Duodenal mucosa (tissue), 2 donors: ENCODE measurements around the gene DLGAP3.

Experiments
- H3K27ac ChIP-seq: one replicate; pipeline ENCODE4 v1.7.0; 2013; ENCODE audit warnings: low read depth, low read length
- H3K27me3 ChIP-seq, 2 donors: one replicate each; pipeline ENCODE4 v1.7.0; 2013; ENCODE audit warnings: low read length in 2 of 2, control low read depth in 1 of 2; ENCODE audit not compliant: insufficient read depth in 2 of 2, control insufficient read depth in 1 of 2
- H3K36me3 ChIP-seq, 2 donors: one replicate each; pipeline ENCODE4 v1.7.0; 2013; ENCODE audit warnings: low read length in 2 of 2, control low read depth in 1 of 2; ENCODE audit not compliant: insufficient read depth in 2 of 2, control insufficient read depth in 1 of 2
- H3K4me1 ChIP-seq, 2 donors: one replicate each; pipeline ENCODE4 v1.7.0; 2013; ENCODE audit warnings: low read length in 2 of 2, control low read depth in 1 of 2; ENCODE audit not compliant: insufficient read depth in 2 of 2, control insufficient read depth in 1 of 2
- H3K4me3 ChIP-seq, 2 donors: one replicate each; pipeline ENCODE4 v1.7.0; 2013; ENCODE audit warnings: low read length in 2 of 2, low read depth in 1 of 2
- H3K9ac ChIP-seq, 2 donors: one replicate each; pipeline ENCODE4 v1.7.0; 2013; ENCODE audit warnings: low read length in 2 of 2, low read depth in 1 of 2
- H3K9me3 ChIP-seq, 2 donors: one replicate each; pipeline ENCODE4 v1.7.0; 2013; ENCODE audit warnings: low read length in 2 of 2, control low read depth in 1 of 2; ENCODE audit not compliant: control insufficient read depth in 1 of 2

The DLGAP3 gene

DNA sequence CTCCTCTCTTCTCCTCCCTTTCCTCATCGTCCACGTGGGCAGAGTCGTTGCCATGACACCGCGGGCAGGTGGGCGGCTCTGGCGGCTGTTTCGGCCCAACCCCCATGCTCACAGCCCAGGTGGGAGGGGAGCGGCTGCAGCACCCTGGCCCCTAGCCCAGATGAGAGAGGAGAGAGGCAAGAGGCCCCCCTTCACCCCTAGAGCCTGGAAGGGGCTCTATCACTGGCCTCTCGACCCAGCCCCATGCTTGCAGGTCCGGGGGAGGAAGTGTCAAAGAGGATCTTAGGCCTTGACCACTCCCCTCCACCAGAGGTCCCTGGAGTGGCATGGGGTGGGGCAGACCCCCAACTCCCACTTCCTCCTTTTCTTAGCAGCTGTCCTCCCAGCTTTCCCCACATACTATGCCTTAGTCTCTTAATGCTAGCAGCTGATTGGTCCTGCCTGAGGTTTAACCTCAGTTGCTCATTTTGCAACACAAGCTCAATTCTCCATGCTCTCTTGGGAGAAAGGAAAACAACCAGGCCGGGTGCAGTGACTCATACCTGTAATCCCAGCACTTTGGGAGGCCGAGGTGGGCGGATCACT, 10.4 kb downstream of the DLGAP3 start:
- H3K9ac ChIP-seq = no peak overlapping the region

DNA sequence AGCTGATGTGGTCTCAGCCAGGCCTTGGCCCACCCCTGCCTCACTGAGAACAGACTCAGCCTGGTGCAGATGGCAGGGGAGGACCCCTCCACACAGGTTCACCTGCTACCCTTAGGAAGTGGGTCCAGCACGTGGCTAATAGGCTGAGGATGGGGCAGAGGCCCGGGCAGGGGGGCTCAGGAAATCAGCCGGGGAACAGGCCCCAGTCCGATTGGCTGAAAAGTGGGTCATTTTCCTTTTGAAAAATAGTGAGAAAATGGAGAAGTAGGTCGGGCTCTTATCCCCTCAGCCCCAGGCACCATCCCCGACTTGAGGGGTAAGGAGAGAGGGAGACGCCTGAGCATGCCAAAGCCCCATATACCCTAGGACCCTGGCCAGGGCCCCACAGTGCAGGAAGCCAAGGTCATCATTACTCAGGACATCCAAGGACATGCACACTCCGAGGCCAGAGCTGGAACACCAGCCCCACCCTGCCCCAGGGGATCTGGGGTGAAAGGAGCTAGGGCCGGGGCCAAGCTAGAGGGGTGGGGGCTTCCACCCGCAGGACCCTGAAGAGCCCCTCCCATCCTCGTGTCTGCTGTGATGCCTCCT, 11.0 kb downstream of the DLGAP3 start:
- Histone ChIP-seq H3K9ac (no peak overlapping the region), H3K27ac (no peak overlapping the region), H3K4me3 (no peak overlapping the region), H3K36me3 (no peaks in the 10 kb centered on the region), H3K9me3 (no peaks in the 10 kb centered on the region), H3K27me3 (peaks cover 0 to 9% of the 10 kb centered on the region in 2 donors), H3K4me1 (no peaks in the 10 kb centered on the region)

More for the DNA sequence above, 10.4 kb downstream of the DLGAP3 start:
- H3K4me1 ChIP-seq = no peaks in the 10 kb centered on the region
- peaks cover 0 to 14% of the 10 kb centered on the region in 2 donors for H3K27me3 ChIP-seq
- H3K4me3 ChIP-seq = no peak overlapping the region
- H3K27ac ChIP-seq = no peak overlapping the region
- no peaks in the 10 kb centered on the region for H3K36me3 ChIP-seq
- H3K9me3 ChIP-seq = no peaks in the 10 kb centered on the region

DNA sequence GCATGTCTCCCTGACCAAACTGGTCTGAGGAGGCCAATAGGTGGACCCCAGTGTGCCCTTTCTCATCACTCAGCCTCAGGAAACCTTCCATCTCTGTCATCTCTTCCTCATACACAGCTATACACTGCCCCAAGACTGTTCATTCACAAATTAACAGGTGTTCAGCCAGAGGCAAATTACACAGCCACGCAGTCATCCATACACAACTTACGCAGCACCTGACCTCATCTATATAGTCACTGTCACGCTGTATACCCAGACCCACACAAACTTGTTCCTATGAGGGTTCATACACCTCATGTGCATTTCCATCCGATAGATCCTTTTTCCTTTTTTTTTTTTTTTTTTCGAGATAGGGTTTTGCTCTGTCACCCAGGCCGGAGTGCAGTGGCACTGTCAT, 12.4 kb downstream of the DLGAP3 start:
- Histone ChIP-seq H3K9me3 (no peaks in the 10 kb centered on the region), H3K27me3 (peaks cover 0 to 6% of the 10 kb centered on the region in 2 donors), H3K36me3 (no peaks in the 10 kb centered on the region), H3K27ac (no peak overlapping the region), H3K4me1 (no peaks in the 10 kb centered on the region), H3K9ac (no peak overlapping the region), H3K4me3 (no peak overlapping the region)

DNA sequence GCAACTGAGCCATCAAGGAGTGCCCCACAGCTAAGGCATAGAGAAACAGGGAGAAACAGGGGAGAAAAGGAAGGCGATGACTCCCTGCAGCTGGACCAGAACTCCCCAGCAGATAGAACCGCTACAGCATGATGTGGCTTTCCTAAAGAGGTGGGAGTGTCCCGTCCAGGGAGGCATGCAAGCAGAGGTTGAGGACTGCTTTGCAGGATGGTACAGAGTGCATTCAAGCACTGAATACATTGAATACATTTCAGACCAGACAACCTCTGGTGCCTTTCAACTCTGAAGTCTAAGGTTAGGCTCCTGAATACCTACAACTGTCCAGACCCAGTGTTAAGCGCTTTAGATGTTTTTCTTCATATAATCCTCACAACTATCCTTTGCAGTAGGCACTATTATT, 13.3 kb downstream of the DLGAP3 start:
- no peak overlapping the region for H3K9ac ChIP-seq
- H3K36me3 ChIP-seq = no peaks in the 10 kb centered on the region
- no peak overlapping the region for H3K27ac ChIP-seq
- no peaks in the 10 kb centered on the region for H3K9me3 ChIP-seq
- no peak overlapping the region for H3K4me3 ChIP-seq
- H3K27me3 ChIP-seq = peaks cover 0 to 1% of the 10 kb centered on the region in 2 donors
- H3K4me1 ChIP-seq = no peaks in the 10 kb centered on the region

DNA sequence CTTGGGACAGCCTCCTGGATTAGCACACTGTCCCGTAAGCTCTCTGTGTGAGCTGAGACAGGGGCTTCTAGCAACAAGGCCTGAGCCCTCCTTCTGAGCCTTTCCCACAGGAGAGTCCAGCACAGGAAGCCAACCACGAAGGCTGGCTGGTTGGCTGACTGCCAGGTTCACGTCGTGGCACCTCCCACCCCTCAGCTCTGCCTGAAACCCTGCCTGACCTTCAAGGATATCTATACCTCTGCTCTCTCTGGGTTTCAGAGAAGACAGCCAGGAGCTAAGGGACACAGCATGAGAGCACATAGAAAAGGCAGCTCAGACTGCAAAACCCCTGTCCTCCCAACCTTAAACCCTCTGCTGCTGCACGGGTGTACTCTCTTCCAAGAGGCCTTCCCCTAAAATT, 13.9 kb downstream of the DLGAP3 start:
- Histone ChIP-seq H3K27me3 (no peaks in the 10 kb centered on the region), H3K9ac (no peak overlapping the region), H3K4me1 (no peaks in the 10 kb centered on the region), H3K36me3 (no peaks in the 10 kb centered on the region), H3K4me3 (no peak overlapping the region), H3K9me3 (no peaks in the 10 kb centered on the region), H3K27ac (no peak overlapping the region)

DNA sequence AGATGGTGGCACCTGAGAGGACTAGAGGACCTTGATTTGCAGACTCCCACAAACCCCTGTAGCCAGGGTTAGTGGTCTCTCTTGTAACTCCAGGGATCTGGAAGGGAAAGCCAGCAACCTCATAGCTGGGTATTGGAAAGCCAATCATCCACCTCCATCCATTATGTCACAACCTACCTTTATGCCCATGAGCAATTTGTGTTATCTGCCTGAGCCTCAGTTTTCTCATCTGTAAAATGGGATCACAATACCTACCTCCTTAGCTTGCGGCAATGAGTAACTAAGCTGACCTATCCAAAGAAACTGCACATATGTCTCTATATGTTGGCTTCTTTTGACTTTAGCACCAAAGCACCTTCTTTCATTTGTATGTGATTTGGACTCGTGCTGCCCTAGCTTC, 14.5 kb downstream of the DLGAP3 start:
- Histone ChIP-seq H3K9me3 (no peaks in the 10 kb centered on the region), H3K27me3 (no peaks in the 10 kb centered on the region), H3K27ac (no peak overlapping the region), H3K9ac (no peak overlapping the region), H3K4me1 (no peaks in the 10 kb centered on the region), H3K4me3 (no peak overlapping the region), H3K36me3 (no peaks in the 10 kb centered on the region)

DNA sequence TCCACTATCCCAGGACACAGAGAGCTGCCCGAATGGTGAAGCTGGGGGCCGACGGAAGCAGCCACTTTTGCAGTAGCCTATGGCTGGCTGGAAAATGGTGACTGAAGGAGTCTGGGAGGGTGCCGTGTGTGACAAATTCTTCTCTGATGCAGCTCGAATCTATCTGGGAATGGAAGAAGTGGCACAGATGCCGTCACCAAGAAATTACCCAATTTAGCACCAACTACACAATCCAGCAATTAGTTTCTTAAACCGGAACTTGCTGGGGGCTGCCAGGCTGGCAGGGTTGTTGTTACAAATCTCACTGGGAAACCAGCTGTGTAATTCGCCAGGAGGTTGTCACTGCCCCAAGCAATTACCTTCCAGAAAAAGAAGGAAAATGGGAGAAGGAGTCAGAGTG, 18.0 kb downstream of the DLGAP3 start:
- H3K27ac ChIP-seq = no peak overlapping the region
- no peak overlapping the region for H3K4me3 ChIP-seq
- H3K9me3 ChIP-seq = no peaks in the 10 kb centered on the region
- no peak overlapping the region for H3K9ac ChIP-seq
- no peaks in the 10 kb centered on the region for H3K27me3 ChIP-seq
- H3K4me1 ChIP-seq = no peaks in the 10 kb centered on the region
- H3K36me3 ChIP-seq = no peaks in the 10 kb centered on the region

DNA sequence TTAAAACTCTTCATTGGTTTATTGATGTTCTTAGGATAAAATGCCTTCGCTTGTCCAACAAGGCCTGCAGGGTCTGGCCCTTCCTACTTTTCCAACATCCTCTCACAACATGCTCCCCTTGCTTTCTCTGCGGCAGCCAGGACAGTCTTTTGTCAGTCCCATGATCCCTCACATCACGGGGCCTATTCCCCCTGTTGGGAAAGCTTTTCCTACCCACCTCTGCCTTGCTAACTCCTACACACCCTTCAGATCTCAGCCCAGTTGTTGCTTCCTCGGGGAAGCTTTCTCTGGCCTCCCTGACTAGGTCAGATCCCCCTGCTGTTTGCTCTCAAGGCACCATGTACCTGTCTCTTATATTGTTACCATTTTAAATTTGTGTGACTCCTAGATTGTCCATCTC, 19.0 kb downstream of the DLGAP3 start:
- H3K9me3 ChIP-seq = no peaks in the 10 kb centered on the region
- H3K4me1 ChIP-seq = no peaks in the 10 kb centered on the region
- no peak overlapping the region for H3K27ac ChIP-seq

DNA sequence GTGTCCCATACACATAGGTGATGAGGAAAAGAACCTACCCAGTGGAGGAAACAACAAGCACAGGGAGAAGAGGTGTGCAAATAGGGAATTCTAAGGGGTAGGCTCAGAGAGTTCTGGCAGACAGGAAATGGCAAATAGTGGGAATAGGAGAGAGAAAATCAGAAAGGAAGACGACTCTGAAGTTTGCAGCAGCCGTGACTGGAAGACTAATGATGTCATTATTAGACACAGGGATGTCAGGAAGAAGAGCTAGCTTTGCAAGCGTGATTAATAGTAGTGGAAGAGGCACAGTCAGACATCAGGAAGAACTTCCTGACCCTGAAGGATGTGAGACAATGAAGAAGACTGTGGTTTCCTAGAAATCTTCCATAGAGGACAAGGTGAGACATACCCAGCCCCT, 21.1 kb downstream of the DLGAP3 start:
- Histone ChIP-seq H3K9me3 (no peaks in the 10 kb centered on the region), H3K4me3 (no peak overlapping the region), H3K36me3 (no peaks in the 10 kb centered on the region), H3K4me1 (no peaks in the 10 kb centered on the region), H3K9ac (no peak overlapping the region), H3K27ac (no peak overlapping the region), H3K27me3 (no peaks in the 10 kb centered on the region)

More for the DNA sequence above, 19.0 kb downstream of the DLGAP3 start:
- Histone ChIP-seq H3K36me3 (no peaks in the 10 kb centered on the region), H3K27me3 (no peaks in the 10 kb centered on the region), H3K9ac (no peak overlapping the region), H3K4me3 (no peak overlapping the region)

DNA sequence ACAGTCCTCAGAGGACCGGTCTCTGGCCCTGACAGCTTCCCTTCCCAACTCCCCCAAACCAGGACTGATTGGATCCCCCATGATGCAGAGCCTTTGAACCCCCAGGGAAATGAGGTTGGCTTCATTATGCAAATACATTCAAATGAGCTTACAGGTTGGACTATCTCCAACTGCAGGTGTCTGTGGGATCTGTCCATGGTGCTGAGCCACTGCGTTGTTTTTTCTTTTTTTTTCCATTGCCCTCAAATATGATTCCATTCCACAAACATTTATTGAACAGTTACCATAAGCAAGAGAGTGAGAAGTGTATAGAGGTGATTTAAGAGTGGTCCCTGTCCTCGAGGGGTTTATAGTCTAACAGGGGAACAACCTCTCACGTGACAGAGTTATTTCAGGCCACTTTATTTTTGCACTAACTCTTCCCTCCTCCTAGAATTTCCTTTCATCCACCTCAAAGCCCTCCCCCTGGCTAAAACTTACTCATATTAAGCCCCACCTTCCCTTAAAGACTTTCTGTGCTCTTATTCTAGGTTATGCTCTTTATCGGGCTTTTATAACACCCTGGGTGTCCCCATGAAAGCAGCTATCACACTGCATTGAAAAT, 21.9 kb downstream of the DLGAP3 start:
- H3K27me3 ChIP-seq = no peaks in the 10 kb centered on the region
- H3K4me1 ChIP-seq = no peaks in the 10 kb centered on the region
- no peaks in the 10 kb centered on the region for H3K36me3 ChIP-seq
- no peak overlapping the region for H3K27ac ChIP-seq
- no peak overlapping the region for H3K9ac ChIP-seq
- H3K4me3 ChIP-seq = no peak overlapping the region
- H3K9me3 ChIP-seq = no peaks in the 10 kb centered on the region
